ENCODE data around the gene RUNX2.

GRCh38 chr6:45377043-45377553 is 49.0 kb downstream of the RUNX2 start:
- TF ChIP-seq ATF7 (IDR thresholded peaks at IDR 0.05; ENCODE audit: low read depth) = no peak
- TF ChIP-seq CUX1 (IDR thresholded peaks at IDR 0.05; ENCODE audit: insufficient replicate concordance, low read depth, low read length) = no peak
